ENCODE data around the gene TAF7L. TPM values are rescaled to one million over a fixed set of nuclear protein-coding genes. Genes with fewer than 3 reads are reported as not detected.

TAF7L gene
- total RNA-seq, 1 donor from 2014 or later: 0.31 TPM

DNA sequence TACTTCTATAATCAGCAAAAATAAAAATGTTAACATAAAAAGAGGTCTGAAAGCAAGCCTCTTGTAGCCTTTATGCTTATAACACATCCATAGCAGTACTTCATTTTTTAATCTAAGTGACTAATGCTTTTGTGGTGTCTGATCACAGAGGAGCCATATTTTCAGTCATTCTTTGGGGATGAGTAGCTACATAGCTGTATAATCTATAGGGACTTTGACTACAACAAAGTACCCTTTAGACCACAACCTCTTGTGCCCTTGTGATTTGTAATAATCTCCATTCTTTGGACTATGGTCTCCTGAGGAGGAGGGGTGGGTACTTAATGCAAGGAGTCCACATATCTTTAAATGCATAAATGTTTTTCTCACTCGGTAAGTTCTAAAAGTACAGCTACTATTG lies 62.0 kb downstream of the TAF7L start:
- no peak for DNase-seq (ENCODE audit: low spot score)
- Mint-ChIP-seq H3K9me3 (ENCODE audit: unreplicated experiment) (no peaks in the 10 kb centered on the region), H3K4me3 (ENCODE audit: unreplicated experiment) (no peak overlapping the region)

DNA sequence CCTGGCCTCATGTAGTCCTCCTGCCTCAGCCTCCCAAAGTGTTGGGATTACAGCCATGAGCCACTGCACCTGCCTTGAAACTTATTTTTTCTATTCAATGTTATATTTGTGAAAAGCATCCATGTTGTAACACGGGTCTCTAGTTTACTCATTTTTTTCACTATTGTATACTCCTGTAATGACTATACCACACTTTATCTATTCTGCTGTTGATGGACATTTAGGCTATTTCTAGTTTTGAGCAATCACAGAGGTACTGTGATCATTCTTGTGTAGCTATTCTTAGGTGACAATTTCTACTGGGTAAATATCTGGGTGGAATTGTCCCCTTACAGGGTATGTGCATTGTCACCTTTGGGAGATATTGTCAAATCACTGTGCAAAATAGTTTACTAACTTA lies 67.9 kb downstream of the TAF7L start:
- DNase-seq (ENCODE audit: low spot score): no peak
- no peak overlapping the region for H3K27ac Mint-ChIP-seq (ENCODE audit: unreplicated experiment)
- TF ChIP-seq, protein P1, sequence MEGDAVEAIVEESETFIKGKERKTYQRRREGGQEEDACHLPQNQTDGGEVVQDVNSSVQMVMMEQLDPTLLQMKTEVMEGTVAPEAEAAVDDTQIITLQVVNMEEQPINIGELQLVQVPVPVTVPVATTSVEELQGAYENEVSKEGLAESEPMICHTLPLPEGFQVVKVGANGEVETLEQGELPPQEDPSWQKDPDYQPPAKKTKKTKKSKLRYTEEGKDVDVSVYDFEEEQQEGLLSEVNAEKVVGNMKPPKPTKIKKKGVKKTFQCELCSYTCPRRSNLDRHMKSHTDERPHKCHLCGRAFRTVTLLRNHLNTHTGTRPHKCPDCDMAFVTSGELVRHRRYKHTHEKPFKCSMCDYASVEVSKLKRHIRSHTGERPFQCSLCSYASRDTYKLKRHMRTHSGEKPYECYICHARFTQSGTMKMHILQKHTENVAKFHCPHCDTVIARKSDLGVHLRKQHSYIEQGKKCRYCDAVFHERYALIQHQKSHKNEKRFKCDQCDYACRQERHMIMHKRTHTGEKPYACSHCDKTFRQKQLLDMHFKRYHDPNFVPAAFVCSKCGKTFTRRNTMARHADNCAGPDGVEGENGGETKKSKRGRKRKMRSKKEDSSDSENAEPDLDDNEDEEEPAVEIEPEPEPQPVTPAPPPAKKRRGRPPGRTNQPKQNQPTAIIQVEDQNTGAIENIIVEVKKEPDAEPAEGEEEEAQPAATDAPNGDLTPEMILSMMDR (IDR thresholded peaks at IDR 0.05; ENCODE audit: unreplicated experiment): no peak
- H3K4me1 Mint-ChIP-seq (ENCODE audit: unreplicated experiment): peaks cover 17% of the 10 kb centered on the region
- no peaks in the 10 kb centered on the region for H3K9me3 Mint-ChIP-seq (ENCODE audit: unreplicated experiment)
- no peaks in the 10 kb centered on the region for H3K36me3 Mint-ChIP-seq (ENCODE audit: low read depth, unreplicated experiment)
- H3K4me3 Mint-ChIP-seq (ENCODE audit: unreplicated experiment): no peak overlapping the region
- H3K27me3 Mint-ChIP-seq (ENCODE audit: unreplicated experiment): peaks cover 1% of the 10 kb centered on the region

More for the DNA sequence above, 62.0 kb downstream of the TAF7L start:
- H3K27me3 Mint-ChIP-seq (ENCODE audit: unreplicated experiment): no peaks in the 10 kb centered on the region
- TF ChIP-seq, protein P1 (IDR thresholded peaks at IDR 0.05; ENCODE audit: unreplicated experiment): no peak
- no peak overlapping the region for H3K27ac Mint-ChIP-seq (ENCODE audit: unreplicated experiment)
- H3K36me3 Mint-ChIP-seq (ENCODE audit: low read depth, unreplicated experiment): no peaks in the 10 kb centered on the region
- H3K4me1 Mint-ChIP-seq (ENCODE audit: unreplicated experiment): peaks cover 7% of the 10 kb centered on the region

DNA sequence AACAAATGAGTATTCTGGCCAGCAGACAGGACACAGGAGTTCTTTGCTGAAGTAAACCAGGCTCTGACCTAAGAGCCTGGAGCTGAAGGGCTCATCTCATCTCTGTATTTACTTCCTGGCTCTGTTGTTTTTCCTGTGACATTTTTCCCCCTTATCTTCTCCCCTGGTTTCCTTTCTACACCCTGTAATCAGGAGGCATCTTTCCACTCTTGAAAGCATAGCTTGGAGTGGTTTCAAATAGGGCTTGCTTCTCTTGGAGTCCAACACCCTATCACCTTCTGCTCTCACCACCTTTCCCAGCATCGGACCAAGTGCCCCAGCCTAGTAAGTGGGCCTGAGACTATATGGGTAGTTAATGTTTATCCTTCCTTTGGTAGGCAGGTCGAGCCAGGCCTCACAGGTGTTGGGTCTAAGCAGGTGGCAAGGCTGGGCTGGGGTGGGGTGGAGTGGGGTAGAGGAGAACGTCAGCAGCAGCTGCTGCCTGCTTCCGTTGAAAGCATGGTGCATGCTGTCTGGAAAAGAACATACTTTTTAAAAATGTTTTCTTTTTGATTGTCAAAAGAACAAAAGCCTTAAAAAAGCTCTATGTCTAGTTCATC lies 70.4 kb downstream of the TAF7L start:
- Mint-ChIP-seq H3K4me1 (ENCODE audit: unreplicated experiment) (peaks cover 20% of the 10 kb centered on the region), H3K4me3 (ENCODE audit: unreplicated experiment) (no peak overlapping the region), H3K9me3 (ENCODE audit: unreplicated experiment) (no peaks in the 10 kb centered on the region), H3K27me3 (ENCODE audit: unreplicated experiment) (peaks cover 1% of the 10 kb centered on the region), H3K27ac (ENCODE audit: unreplicated experiment) (peak overlapping the region; percentile 72), H3K36me3 (ENCODE audit: low read depth, unreplicated experiment) (no peaks in the 10 kb centered on the region)
- TF ChIP-seq, protein P1 (IDR thresholded peaks at IDR 0.05; ENCODE audit: unreplicated experiment): no peak
- no peak for DNase-seq (ENCODE audit: low spot score)

DNA sequence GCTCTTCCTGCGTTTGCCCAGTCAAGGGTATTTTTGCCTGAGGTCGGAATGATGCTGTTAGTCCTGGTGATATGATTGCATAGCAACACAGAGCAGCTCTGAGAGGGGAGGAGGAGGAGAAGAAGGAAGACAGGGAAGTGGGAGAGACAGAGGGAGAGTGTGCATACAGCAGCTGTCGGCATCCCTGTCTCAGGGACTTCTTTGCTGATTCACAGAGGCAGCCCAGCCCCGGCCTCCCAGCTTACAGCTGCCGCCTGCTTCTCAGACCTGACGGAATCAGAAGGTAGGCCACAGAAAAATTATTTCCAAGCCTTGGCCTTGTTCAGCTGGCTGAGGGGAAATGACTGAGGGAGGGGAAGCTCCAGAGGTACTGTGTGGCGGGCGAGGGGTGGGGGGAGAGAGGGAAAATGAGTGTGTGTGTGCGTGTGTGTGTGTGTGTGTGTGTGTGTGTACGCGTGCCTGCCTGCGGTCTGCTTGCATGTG lies 71.2 kb downstream of the TAF7L start:
- Mint-ChIP-seq H3K27me3 (ENCODE audit: unreplicated experiment) (peaks cover 1% of the 10 kb centered on the region), H3K27ac (ENCODE audit: unreplicated experiment) (peak overlapping the region; percentile 95), H3K4me3 (ENCODE audit: unreplicated experiment) (no peak overlapping the region), H3K36me3 (ENCODE audit: low read depth, unreplicated experiment) (no peaks in the 10 kb centered on the region), H3K9me3 (ENCODE audit: unreplicated experiment) (no peaks in the 10 kb centered on the region), H3K4me1 (ENCODE audit: unreplicated experiment) (peaks cover 20% of the 10 kb centered on the region)
- no peak for DNase-seq (ENCODE audit: low spot score)
- TF ChIP-seq, protein P1 (IDR thresholded peaks at IDR 0.05; ENCODE audit: unreplicated experiment): no peak

DNA sequence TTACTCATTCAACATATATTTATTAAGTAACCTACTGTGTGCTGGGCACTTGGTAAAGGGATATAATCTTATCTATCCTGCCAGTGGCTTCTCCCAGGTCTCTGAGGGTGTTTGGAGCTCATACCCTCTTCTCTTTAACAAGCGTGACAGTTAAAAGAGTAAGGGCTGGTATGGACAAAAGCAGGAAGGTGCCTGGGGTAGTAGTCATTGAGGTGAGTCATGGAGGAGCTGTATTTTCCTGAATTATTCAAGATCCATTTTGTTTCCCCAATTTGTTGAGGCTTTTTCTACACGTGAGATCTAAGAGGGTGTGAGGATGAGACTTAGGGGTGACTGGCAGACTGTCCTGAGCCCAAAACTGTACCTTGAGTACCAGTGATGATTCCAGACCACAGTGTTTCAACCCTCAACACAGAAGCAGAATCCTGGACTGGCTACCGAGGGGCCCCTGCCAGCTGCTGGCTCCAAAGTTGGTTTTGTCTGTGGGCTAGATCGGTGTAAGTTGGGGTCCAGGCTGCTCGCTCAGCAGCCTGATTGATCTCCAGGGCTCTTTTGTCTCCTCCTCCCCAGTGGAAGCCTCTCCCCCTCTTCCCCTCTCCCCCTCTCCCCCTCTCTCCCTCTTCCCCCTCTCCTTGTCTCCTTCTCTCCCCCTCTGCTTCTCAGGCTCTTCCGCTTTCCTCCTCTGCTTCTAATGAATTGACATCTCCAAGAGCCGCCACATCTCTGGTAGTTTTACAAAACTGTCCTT lies 71.8 kb downstream of the TAF7L start, which contains the start of gene DRP2:
Gene DRP2, plus strand, starts transcription at position 671 of the 748 bp plus-strand sequence. CDS start 11,862 bp downstream, outside the sequence.
- Mint-ChIP-seq H3K27ac (ENCODE audit: unreplicated experiment) (peak within 1 kb of the TSS; percentile 95), H3K27me3 (ENCODE audit: unreplicated experiment) (peaks cover 1% of the 10 kb centered on the region), H3K4me1 (ENCODE audit: unreplicated experiment) (peaks cover 20% of the 10 kb centered on the region), H3K4me3 (ENCODE audit: unreplicated experiment) (no peak within 1 kb of the TSS), H3K9me3 (ENCODE audit: unreplicated experiment) (no peaks in the 10 kb centered on the region), H3K36me3 (ENCODE audit: low read depth, unreplicated experiment) (no peaks in the 10 kb centered on the region)
- DNase-seq (ENCODE audit: low spot score): no peak
- TF ChIP-seq, protein P1 (IDR thresholded peaks at IDR 0.05; ENCODE audit: unreplicated experiment): no peak

Data from endothelial cell (in vitro differentiated cells).